Right forelimb (tissue), 1 donor: ENCODE measurements around the gene LOC128125822.

Source experiments
- DNase-seq: peaks from one replicate; pipeline ENCODE4 v3.0.0-alpha.2; 2018

LOC128125822 gene

DNA sequence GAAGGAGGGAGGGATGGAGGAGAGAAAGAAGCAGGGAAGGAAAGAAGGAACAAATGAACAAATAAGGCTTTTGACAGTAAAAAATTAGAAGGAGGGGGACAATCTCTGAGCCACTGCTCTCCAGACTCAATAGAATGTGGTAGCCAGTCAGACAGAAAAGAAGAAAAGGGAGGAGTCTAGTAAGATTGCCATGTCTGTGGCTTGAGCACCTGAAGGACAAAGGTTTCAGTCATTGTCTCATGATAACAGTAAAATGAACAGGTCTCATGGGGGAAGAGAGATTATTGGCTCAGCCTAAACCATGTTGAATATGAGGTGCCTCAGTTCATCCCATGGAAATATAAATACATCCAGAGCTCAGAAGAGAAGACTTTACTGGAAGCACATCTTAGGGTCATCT is 14.0 kb upstream of the LOC128125822 start:
- DNase-seq, result no peak

DNA sequence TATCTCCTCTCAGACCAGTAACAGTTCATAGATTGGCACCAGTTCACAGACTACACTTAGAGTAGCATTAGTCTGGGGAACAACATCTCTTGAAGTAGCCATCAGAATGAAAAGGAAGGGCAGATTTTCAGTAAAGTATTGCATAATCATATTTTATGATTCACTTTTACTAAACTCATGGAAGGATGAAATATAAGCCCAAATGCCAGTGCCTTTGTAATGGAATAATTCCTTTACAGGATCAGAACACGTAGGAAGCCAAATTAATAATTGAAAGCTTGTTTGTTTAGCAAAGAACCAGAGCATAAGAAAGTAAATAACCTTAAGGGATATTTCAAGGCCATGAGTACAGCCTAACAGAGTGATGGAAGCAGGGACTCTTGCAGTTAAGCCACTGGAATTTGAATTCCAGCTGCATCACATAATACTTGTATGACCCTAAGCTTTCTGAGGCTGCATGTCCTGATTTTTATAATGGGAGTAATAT is 11.4 kb upstream of the LOC128125822 start:
- no peak for DNase-seq

- DNase-seq, result no peak
These were observed 11.0 kb upstream of the LOC128125822 start for GRCh38 chr6:63561288-63561687.

DNA sequence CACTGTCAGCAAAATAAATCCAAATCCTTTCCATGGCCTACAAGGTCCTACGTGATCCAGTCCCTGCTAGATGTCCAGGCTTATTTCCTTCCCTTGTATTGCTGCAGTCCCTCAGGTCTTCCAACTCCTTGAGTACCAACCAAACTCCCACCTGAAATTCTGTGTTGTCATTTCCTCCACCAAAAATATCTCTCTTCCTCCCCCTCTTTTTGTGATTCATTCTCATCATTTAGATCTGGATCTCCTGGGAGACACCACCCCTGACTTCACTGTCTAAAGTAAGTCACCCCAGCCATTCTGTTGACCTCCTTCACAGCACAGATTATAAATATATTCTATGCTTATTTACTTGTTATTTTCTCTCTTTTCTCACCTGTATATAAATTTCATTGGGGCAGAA is 9.0 kb upstream of the LOC128125822 start:
- DNase-seq, result no peak

DNA sequence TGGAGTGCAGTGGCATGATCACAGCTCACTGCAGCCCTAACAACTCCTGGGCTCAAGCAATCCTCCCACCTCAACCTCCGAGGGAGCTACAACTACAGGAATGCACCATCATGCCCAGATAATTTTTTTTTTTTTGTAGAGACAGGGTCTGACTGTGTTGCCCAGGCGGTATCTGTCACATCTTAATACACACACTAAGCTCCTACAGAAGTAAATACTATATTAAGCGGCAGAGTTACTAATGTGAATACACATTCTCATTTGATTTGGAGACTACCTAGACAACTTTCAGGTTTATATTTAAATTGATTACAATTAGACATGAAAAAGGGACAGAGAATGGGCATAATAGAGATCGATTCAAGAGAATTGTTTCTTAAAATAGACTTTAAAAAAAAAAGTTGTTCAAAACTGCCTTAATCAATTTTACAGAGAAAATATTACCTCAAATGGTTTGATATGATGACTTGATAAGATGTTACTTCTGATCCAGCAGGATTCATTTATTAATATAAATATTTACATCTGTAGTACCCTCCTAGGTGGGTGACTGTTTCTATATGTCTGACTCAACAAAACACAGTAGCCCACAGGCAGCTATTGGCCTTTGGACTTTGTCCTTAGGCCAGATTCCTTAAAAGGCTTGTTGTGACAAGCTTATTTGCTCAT is 7.1 kb upstream of the LOC128125822 start:
- no peak for DNase-seq

DNA sequence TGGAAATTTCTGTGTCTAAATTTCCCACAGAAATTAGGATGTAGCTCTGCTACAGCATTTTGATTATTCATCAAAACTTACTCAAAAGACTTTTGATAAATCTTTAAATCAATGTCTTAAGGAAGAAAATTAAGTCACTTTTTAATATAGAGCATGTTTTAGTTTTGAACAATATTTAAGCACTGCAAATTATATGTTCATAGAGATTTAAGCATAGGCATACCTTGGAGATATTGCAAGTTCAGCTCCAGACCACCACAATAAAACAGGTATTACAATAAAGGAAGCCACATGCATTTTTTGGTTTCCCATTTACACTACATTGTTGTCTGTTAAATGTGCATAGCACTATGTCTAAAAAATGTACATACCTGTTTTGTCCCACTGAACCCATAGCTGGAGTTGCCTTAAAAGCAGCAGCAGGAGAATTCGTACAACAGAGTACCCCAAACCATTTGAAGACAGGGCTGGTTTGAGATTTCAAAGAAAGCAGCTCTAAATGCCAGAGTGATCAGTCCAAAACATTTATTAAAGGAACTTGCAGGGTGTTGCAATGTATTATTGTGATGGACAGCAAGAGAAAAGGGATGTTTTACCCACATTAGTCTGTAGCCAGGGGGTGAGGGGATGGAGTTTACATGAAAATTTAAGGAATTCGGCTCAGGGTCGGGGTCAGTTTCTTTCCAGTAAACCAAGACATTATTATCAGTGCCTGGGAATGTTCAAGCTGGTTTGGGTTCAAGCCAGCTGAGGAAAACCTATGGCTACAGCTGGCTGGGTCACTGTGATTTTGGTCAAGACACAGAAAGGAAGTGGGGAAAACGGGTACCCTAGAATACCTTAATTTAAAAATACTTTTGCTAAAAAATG is 6.3 kb upstream of the LOC128125822 start:
- DNase-seq, result no peak

DNA sequence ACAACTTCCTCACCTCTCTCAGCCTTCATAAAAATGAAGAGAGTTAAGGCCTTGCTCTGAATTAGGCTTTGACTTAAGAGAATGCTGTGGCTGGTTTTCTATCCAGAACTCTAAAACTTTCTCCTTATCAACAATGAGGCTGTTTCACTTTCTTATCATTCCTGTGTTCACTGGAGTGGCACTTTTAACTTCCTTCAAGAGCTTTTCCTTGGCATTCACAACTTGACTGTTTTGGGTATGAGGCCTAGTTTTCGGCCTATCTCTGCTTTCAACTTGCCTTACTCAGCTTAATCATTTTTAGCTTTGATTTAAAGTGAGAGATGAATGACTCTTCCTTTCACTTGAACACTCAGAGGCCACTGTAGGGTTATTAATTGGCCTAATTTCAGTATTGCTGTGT is 4.3 kb upstream of the LOC128125822 start:
- no peak for DNase-seq

DNA sequence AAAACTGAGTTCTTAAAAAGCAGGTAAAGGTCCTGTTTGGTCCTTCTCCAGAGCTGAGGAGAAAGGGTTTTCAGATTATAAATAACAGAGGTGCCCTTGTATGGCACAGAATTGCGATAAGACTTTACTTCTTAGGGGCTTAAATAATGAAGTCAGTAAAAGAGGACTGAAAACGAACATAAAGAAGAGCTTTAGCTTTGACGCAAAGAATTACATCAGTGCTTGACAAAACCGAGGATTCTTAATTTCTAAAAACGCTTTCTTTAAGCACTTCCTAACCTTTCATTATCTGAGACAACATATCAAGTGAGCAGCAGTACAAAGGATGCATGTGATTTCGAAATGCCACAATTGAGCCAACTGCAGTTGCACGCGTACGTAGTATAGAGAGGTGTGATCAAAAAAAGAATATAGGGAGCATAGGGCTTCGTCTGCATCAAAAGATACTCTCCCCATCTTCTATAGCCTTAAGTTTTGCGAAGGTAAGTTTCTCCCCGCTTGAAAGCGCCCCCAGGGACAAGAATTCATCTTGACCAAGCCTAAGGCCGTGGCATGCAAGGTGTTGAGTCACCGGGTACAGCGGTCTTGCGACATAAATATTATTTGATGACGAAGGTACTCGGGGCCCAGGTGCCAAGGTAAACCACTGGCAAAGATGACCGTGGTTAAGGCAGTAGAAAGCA is 778 bp upstream of the LOC128125822 start:
- no peak for DNase-seq

DNA sequence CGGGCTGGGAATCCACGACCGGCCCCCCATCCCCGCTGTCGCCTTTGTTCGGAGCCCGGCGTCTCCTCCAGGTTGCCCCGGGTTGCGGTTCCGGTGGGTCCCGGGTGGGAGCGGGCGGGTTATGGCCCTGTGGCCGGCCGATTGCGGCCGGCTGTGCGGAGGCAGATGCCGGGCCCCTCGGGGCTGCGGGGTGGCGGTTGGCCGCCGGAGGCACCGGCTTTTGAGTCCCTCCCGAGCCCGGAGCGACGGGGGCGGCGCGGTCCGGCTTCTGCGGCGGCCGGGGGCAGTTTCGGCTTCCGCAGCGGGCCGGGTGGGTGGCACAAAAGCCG is 431 bp downstream of the LOC128125822 start:
- no peak for DNase-seq

DNA sequence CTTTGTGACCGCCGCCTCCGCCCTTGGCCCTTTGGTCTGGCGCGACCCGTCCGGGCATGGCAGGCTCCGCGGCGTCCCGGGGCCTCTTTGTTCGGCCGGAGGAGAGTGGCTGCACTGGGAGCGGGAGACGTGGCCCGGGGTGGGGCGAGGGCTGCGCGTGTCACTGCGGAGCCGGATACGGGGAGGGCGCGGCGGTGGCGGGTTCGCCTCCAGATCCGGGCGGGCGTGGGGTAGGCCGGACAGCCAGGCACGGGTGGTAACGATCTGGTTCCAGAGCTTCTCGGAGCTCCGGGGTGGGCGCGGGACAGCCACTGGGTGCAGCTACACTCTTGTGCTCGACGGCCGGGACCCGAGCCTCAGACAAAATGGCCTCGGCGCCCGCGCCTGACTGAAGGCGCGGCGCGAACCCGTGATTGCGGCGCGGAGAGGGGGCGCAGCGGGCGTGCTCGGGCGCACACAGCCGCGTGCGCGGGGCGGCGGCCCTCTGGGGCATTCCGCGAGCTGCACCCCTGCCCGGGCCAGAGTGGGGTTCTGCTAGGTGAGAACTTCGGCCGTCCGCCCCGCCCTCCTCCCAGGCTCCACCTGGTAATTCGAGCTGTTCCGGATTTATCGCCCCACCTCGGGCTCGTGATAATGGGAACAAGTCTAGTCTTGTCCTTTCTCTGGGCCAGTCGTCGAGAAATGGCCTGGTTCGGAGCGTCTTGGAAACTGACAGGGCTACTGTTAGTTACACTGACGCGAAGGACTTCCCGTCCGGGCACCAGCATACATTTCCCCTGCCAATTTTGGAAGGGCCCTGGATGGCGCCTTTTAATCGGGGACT is 1.0 kb downstream of the LOC128125822 start:
- DNase-seq, result peak; percentile 82

- no peak for DNase-seq
These were observed 1.7 kb downstream of the LOC128125822 start for GRCh38 chr6:63573899-63574553.

DNA sequence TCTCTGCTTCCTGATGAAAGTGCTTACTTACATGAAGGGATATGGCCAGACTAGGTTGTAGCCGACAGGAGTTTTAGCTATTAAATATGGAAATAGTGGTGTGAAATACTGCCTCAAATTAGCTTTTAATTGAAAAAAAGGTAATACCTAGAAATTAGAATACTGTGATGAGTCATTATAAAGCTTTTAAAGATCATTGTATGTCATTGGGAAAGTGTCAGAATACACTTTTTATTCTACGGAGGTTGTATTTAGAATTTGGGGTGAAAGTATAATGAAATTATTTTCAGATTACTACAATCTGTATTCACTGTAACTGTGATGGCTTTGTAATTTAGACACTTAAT is 2.2 kb downstream of the LOC128125822 start:
- no peak for DNase-seq

DNA sequence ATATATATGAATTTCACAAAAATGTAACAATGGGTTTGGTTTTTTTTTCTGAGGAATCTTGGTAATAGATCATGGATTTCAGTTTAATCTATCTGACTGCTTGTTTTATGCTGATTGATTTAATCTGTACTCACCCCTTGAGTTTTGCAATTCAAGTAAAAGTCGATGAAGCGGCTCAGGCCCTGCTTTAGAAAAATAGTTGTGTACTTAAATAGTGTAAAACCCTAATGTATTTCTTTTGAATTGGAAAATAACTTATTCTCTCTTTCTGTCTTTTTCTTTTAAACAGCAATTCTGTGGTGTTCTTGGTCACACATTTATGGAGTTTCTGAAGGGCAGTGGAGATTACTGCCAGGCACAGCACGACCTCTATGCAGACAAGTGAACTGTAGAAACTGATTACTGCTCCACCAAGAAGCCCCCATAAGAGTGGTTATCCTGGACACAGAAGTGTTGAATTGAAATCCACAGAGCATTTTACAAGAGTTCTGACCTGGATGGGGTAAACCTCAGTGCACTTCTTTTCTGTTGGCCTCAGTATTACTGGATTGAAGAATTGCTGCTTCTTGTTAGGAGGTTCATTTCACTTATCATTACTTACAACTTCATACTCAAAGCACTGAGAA is 4.0 kb downstream of the LOC128125822 start:
- DNase-seq, result no peak

DNA sequence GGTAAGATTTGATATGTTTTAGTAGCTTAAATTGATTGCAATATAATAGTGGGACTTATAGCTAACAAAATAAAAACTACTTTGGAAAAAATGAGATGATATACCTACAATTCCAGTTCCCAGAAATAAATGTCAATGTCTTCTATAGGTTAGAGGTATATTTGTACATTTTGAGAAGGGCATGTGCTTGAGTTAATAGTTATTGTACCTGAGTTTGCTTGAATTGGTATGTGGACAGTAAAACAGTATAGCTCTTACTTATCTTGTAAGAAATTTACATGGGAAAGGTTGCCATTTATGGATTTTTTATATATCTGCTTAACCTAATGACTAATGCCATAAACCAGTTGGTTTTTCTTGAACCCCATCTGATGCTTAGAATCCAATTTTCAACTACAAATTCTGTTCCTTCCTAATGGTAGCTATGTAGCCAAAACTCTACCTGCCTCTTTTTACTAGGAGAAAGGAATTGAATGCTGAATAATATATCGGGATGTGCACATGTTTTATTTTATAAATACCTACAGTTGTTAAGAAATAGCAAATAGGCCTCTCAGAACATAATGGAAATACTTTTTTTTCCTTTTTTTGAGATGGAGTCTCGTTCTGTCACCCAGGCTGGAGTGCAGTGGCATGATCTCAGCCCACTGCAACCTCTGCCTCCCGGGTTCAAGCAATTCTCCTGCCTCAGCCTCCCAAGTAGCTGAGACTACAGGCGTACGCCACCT is 4.9 kb downstream of the LOC128125822 start:
- DNase-seq, result no peak

DNA sequence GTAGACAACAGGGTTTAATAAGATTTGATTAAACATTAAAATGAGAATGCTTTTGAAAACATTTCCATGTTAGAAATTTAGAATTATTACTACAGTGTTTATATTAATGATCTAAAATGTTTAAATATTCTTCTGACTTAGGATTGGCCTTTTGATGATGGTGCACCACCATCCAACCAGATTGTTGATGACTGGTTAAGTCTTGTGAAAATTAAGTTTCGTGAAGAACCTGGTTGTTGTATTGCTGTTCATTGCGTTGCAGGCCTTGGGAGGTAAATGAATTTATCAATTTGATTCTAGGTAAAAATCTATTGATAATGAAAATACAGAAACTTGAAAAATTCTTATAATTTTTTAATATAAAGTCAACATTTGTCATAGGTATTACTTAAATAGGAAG is 6.5 kb downstream of the LOC128125822 start:
- DNase-seq, result no peak

DNA sequence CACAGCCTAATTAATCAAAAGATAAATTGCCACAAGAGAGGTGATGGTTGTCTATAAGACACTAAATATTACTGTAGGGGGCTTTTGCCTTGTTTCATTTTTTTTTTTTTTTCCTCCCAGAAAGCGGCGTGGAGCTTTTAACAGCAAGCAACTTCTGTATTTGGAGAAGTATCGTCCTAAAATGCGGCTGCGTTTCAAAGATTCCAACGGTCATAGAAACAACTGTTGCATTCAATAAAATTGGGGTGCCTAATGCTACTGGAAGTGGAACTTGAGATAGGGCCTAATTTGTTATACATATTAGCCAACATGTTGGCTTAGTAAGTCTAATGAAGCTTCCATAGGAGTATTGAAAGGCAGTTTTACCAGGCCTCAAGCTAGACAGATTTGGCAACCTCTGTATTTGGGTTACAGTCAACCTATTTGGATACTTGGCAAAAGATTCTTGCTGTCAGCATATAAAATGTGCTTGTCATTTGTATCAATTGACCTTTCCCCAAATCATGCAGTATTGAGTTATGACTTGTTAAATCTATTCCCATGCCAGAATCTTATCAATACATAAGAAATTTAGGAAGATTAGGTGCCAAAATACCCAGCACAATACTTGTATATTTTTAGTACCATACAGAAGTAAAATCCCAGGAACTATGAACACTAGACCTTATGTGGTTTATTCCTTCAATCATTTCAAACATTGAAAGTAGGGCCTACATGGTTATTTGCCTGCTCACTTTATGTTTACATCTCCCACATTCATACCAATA is 7.8 kb downstream of the LOC128125822 start:
- no peak for DNase-seq

- DNase-seq, result no peak
These were observed 8.4 kb downstream of the LOC128125822 start for GRCh38 chr6:63580704-63580961.

DNA sequence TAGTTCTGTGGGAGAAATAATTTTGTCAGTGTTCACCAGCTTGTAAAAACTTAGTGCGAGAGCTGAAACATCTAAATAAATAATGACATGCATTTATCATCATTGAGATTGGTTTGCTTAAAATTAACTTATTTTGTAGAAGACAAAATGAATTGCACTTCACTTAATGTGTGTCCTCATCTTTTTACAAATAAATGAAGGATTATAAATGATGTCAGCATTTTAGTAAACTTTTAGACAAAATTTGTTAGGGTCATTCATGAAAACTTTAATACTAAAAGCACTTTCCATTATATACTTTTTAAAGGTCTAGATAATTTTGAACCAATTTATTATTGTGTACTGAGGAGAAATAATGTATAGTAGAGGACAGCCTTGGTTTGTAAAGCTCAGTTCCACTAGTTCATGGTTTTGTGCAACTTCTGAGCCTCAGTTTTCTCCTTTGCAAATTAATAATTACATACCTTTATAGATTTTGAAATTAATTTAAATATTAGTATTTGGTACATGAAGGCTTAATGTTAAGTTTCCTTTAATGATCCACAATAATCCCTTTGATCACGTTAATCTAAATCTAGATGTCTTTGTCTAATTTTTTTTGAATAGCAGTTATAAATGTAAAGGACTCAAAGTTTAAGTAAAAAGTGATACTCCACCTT is 9.2 kb downstream of the LOC128125822 start:
- DNase-seq, result no peak

- no peak for DNase-seq
These were observed 10.4 kb downstream of the LOC128125822 start for GRCh38 chr6:63582579-63583231.

DNA sequence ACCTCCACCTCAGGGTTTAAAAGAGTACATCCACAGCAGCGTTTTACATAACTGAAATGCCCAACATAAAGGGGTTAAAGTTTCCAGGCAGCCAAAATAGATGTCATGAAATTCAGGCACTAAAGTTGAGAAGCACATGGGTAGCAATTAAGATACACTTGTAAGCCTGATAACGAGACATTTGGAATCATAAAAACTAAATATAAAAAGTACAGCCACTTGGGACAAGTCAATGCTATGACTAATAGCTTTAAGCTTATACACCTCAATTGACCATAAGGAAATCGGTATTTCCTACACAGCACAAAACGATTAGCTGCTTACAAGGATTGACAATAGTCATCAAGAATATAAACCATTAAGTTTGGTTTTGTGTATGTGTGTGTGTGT is 11.8 kb downstream of the LOC128125822 start:
- no peak for DNase-seq
